Caco-2 (cell line): Measurements from ENCODE around the gene SNPH. TPM values are rescaled to one million over a fixed set of nuclear protein-coding genes. Genes with fewer than 3 reads are reported as not detected.

ENCODE experiments used
- BruUV-seq: library from RNA; stranded (reverse); fragments of 400-500 nt; replicated peaks from 2 replicates; lab custom pipeline; 2021; lab: Mats Ljungman, UMichigan
- CTCF ChIA-PET: fragments of 300-600 bp; sonication (Branson Sonifier 250); formaldehyde crosslinking; loops from one replicate; lab custom pipeline; 2022; ENCODE audit warnings: antibody characterized with exemption; lab: Charles Lee
- POLR2A ChIA-PET: fragments of 300-600 bp; sonication (Branson Sonifier 250); formaldehyde crosslinking; loops from one replicate; lab custom pipeline; 2022; ENCODE audit warnings: antibody characterized with exemption; lab: Charles Lee
- DNase-seq, 2 experiments: peaks; one replicate each; pipeline versions ENCODE4 v3.0.0 to v3.0.0-alpha.2; 2020 to 2022
- H3K27me3 ChIP-seq: replicated peaks from 2 replicates; pipeline ENCODE4 v1.6.0; 2011; ENCODE audit warnings: low read length; ENCODE audit not compliant: control insufficient read depth, insufficient read depth
- H3K36me3 ChIP-seq: 2 replicates; pipeline ENCODE4 v1.5.1; 2011; ENCODE audit warnings: low read length; ENCODE audit not compliant: control insufficient read depth, insufficient read depth
- H3K4me1 ChIP-seq: fragments of 250-450 bp; sonication (Bioruptor Pico); 2 replicates; pipeline ENCODE4 v1.5.1; 2020; ENCODE audit warnings: mild to moderate bottlenecking
- H3K4me3 ChIP-seq: 2 replicates; pipeline ENCODE4 v1.5.1; 2011; ENCODE audit warnings: low read depth, mild to moderate bottlenecking, control low read depth, low read length
- H3K9me3 ChIP-seq: fragments of 250-450 bp; sonication (Bioruptor Pico); 2 replicates; pipeline ENCODE4 v1.5.1; 2020; ENCODE audit warnings: mild to moderate bottlenecking, moderate library complexity
- H3K27ac Mint-ChIP-seq: one replicate; pipeline ENCODE4 v1.8.0; 2022; ENCODE audit warnings: mixed read lengths; ENCODE audit not compliant: unreplicated experiment
- H3K27me3 Mint-ChIP-seq: one replicate; pipeline ENCODE4 v1.8.0; 2022; ENCODE audit warnings: mixed read lengths; ENCODE audit not compliant: insufficient read depth, unreplicated experiment
- H3K36me3 Mint-ChIP-seq: one replicate; pipeline ENCODE4 v1.8.0; 2022; ENCODE audit warnings: mild to moderate bottlenecking, mixed read lengths; ENCODE audit not compliant: insufficient read depth, unreplicated experiment
- H3K4me1 Mint-ChIP-seq: one replicate; pipeline ENCODE4 v1.8.0; 2022; ENCODE audit warnings: low read depth, mixed read lengths; ENCODE audit not compliant: unreplicated experiment
- H3K4me3 Mint-ChIP-seq: one replicate; pipeline ENCODE4 v1.8.0; 2022; ENCODE audit warnings: mild to moderate bottlenecking, moderate library complexity, mixed read lengths; ENCODE audit not compliant: unreplicated experiment
- H3K9me3 Mint-ChIP-seq: one replicate; pipeline ENCODE4 v1.8.0; 2022; ENCODE audit warnings: mixed read lengths; ENCODE audit not compliant: unreplicated experiment
- CTCF ChIP-seq, 2 experiments: fragments of 200-600 bp in 1 of 2; IDR thresholded peaks; 1 replicate in 1 of 2; 2 replicates in 1 of 2; pipeline versions ENCODE4 v1.5.1 to v1.8.0; 2011 to 2022; ENCODE audit warnings: antibody characterized with exemption in 1 of 2, control low read depth in 1 of 2, inconsistent platforms in 1 of 2, low read depth in 1 of 2, low read length in 1 of 2, mild to moderate bottlenecking in 1 of 2, moderate library complexity in 1 of 2; ENCODE audit not compliant: insufficient read depth in 1 of 2, severe bottlenecking in 1 of 2, unreplicated experiment in 1 of 2
- intact Hi-C: fragments of 100-400 bp; cut with micrococcal nuclease; formaldehyde crosslinking; loops from one replicate; pipeline ENCODE4 v1.10.0; 2022; ENCODE audit not compliant: unreplicated experiment
- total RNA-seq: library from RNA; stranded (reverse); gene quantifications from 2 replicates; pipeline ENCODE4 v1.2.3, GENCODE V29; 2022

The SNPH gene
- total RNA-seq, 1 experiment from 2014 or later = 0.36 TPM

GRCh38 chr20:1317545-1318255 is 51.6 kb downstream of the SNPH start:
- Mint-ChIP-seq H3K27ac (no peak overlapping the region), H3K9me3 (no peaks in the 10 kb centered on the region), H3K36me3 (no peaks in the 10 kb centered on the region), H3K27me3 (peaks cover 2% of the 10 kb centered on the region), H3K4me1 (no peaks in the 10 kb centered on the region), H3K4me3 (no peak overlapping the region)
- CTCF ChIA-PET = no interaction called here
- no peak overlapping the region for H3K4me3 ChIP-seq
- H3K27me3 ChIP-seq = no peaks in the 10 kb centered on the region
- DNase-seq = no peak
- POLR2A ChIA-PET = no interaction called here
- H3K4me1 ChIP-seq = no peaks in the 10 kb centered on the region
- intact Hi-C loops = no loop called here
- no TSS peak for BruUV-seq
- TF ChIP-seq CTCF (IDR thresholded peaks at IDR 0.05; ENCODE audit: insufficient read depth in 1 of 2, low read depth in 1 of 2, low read length in 1 of 2, severe bottlenecking in 1 of 2, unreplicated experiment in 1 of 2) = no peak
- no peaks in the 10 kb centered on the region for H3K9me3 ChIP-seq
- H3K36me3 ChIP-seq = no peaks in the 10 kb centered on the region

GRCh38 chr20:1319051-1319450 is 53.0 kb downstream of the SNPH start:
- POLR2A ChIA-PET = no interaction called here
- Mint-ChIP-seq H3K4me1 (no peaks in the 10 kb centered on the region), H3K4me3 (no peak overlapping the region), H3K36me3 (no peaks in the 10 kb centered on the region), H3K9me3 (no peaks in the 10 kb centered on the region), H3K27me3 (peaks cover 2% of the 10 kb centered on the region), H3K27ac (no peak overlapping the region)
- no peak overlapping the region for H3K4me3 ChIP-seq
- no peaks in the 10 kb centered on the region for H3K27me3 ChIP-seq
- no peaks in the 10 kb centered on the region for H3K9me3 ChIP-seq
- TF ChIP-seq CTCF (IDR thresholded peaks at IDR 0.05; ENCODE audit: insufficient read depth in 1 of 2, low read depth in 1 of 2, low read length in 1 of 2, severe bottlenecking in 1 of 2, unreplicated experiment in 1 of 2) = no peak
- no peaks in the 10 kb centered on the region for H3K36me3 ChIP-seq
- H3K4me1 ChIP-seq = no peaks in the 10 kb centered on the region
- CTCF ChIA-PET = no interaction called here
- no peak for DNase-seq
- no TSS peak for BruUV-seq
- intact Hi-C loops = no loop called here

- POLR2A ChIA-PET = no interaction called here
- H3K9me3 Mint-ChIP-seq = no peaks in the 10 kb centered on the region
- DNase-seq = no peak
- intact Hi-C loops = no loop called here
- H3K27me3 ChIP-seq = no peaks in the 10 kb centered on the region
- CTCF ChIA-PET = no interaction called here
- no peak overlapping the region for H3K4me3 ChIP-seq
- 0 out of 2 replicates have a peak, but pooled peaks cover under 1% of the 10 kb centered on the region for H3K4me1 ChIP-seq
- H3K4me3 Mint-ChIP-seq = no peak overlapping the region
- H3K27ac Mint-ChIP-seq = no peak overlapping the region
- H3K9me3 ChIP-seq = no peaks in the 10 kb centered on the region
- BruUV-seq = no TSS peak
- H3K4me1 Mint-ChIP-seq = no peaks in the 10 kb centered on the region
- no peaks in the 10 kb centered on the region for H3K36me3 ChIP-seq
- no peak for TF ChIP-seq CTCF (IDR thresholded peaks at IDR 0.05; ENCODE audit: insufficient read depth in 1 of 2, low read depth in 1 of 2, low read length in 1 of 2, severe bottlenecking in 1 of 2, unreplicated experiment in 1 of 2)
- peaks cover 2% of the 10 kb centered on the region for H3K27me3 Mint-ChIP-seq
- H3K36me3 Mint-ChIP-seq = no peaks in the 10 kb centered on the region
These were observed 53.4 kb downstream of the SNPH start for GRCh38 chr20:1319462-1319861.
